ENCODE data around the gene SLC39A10.
"Not testable (repeated sequence)": the region's sequence is repeated elsewhere in the genome, so short reads cannot be mapped to it uniquely, and the experiment has no call there.

The SLC39A10 gene

DNA sequence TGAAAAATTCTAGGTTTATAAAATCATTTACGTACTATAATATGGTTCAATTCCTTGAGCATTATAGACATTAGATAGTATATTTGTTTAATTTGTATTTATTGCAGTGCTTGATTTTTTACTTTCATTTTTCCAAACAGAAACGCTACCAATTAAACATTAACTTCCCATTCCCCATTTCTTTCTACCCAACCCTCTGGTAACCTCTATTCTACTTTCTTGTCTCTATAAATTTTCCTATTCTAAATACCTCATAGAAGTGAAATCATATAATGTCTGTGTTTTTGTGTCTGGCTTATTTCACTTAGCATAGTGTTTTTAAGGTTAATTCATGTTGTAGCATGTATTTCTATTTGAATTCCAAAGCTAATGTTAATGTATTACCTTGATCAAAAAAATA is 11.6 kb upstream of the SLC39A10 start:
- DNase-seq, result no peak

DNA sequence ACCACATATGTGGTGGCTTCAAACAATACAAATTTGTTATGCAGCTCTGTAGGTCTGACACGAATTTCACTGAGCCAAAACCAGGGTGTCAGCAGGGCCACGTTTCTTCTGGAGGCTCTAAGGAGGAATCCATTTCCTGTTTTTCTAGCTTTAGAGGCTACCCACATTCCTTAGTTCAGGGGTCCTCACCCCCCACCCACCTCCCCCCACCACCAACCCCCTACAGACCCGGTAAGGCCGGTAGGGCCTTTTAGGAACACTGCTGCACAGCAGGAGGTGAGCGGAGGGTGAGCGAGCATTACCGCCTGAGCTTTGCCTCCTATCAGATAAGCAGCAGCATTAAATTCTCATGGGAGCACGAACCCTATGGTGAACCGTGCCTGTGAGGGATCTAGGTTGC is 10.6 kb upstream of the SLC39A10 start:
- DNase-seq, result no peak

DNA sequence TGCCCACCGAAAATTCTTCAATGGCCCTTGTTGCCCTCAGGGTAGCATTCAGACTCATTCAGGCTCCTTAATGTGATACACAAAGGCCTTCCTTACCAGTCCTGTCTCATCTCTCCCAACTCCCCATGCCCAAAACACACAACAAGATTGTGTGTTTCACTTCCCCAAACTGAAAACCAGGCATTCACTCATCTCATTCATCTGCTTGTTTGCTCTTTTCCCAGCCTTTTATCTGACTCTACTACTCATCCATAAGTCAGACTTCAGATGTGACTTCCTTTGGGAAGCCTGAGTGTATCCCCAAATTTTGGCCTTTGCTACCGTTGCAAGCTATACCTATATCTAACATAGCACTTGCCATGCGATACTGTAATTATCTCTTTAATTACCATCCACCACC is 9.7 kb upstream of the SLC39A10 start:
- DNase-seq, result no peak

DNA sequence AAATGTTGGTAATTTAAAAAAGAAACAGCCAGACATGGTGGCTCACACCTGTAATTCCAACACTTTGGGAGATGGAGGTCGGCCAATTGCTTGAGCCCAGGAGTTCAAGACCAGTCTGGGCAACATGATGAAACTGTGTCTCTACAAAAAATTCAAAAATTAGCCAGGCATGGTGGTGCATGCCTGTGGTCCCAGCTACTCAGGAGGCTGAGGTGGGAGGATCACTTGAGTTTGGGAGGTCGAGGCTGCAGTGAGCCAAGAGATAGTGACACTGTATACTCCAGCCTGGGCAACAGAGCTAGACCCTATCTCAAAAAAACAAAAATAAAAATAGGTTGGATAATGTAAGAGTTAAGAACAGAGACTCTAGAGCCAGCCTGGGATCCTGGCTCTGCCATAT is 8.7 kb upstream of the SLC39A10 start:
- not testable (repeated sequence) for DNase-seq

DNA sequence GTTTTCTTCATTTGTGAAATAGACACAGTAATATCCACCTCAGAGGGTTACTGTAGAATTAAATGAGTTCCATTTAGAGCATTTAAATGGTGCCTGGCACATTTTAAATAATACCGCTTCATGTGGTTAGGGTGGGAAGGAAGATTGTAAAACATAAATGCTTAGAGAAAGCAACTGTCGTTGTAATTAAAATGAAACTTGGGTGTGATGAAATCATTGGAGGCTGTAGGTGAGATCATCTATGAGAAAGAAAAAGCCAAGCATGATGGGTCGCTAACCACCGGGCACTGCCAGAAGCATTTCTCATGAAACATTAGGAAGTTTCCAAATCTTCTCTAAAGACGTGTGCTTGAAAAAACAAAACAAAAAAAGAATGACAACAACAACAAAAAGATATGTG is 8.2 kb upstream of the SLC39A10 start:
- no peak for DNase-seq

DNA sequence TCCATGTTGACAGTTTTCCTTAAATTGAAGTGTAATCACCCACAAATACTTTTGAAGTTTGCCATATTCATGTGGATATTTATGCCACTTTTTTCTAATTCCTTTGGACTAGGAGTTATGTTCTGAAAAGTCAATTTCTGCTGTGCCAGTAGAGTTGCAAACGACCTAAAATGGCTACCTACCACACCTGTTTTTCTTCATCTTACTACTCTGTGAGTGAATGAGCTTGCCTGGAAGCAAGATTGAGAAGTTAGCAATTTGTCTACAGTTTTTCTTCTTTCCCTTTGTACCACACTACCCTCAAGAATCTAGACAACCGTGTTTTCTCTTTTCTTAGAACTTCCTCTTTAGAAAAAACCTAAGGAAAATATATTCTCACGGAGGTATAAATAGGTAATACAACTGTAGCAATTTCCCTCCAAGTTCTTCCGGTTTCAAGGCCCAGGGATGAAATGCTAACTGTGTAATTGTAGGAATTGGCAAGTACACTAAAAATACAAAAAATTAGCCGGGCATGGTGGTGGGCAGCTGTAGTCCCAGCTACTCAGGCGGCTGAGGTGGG is 7.3 kb upstream of the SLC39A10 start:
- no peak for DNase-seq

DNA sequence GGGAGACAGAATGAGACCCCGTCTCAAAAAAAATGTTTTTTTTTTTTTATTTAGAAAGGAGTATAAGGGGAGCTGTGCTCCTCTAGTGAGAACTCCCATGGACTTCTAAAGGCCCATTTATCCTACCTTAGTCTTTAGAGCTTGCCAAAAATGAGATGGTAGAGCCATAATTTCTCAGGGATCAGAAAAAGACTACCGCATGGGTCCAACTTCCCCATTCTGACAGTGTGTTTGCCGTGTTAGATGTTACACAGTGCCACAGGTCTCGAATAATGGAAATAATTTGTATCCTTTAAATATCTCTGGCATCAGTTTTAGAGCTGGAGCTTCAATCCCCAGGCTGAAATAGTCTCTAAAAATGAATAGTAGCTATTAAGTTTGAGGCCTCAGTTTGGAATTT is 6.0 kb upstream of the SLC39A10 start:
- no peak for DNase-seq

DNA sequence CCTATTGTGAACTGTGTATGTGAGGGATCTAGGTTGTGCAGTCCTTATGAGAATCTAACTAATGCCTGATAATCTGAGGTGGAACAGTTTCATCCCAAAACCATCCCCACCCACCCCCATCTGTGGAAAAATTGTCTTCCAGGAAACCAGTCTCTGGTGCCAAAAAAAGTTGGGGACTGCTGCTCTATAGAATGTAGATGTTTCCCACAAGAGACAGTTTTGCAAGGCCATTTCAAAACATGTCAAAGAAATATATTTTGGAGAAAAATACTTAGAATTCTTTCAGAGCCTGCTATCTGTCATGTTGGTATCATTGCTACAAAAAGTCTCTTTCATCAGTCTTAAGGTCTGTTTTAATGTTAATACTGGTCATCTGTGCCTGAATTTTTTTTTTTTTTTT is 4.1 kb upstream of the SLC39A10 start:
- DNase-seq, result no peak

DNA sequence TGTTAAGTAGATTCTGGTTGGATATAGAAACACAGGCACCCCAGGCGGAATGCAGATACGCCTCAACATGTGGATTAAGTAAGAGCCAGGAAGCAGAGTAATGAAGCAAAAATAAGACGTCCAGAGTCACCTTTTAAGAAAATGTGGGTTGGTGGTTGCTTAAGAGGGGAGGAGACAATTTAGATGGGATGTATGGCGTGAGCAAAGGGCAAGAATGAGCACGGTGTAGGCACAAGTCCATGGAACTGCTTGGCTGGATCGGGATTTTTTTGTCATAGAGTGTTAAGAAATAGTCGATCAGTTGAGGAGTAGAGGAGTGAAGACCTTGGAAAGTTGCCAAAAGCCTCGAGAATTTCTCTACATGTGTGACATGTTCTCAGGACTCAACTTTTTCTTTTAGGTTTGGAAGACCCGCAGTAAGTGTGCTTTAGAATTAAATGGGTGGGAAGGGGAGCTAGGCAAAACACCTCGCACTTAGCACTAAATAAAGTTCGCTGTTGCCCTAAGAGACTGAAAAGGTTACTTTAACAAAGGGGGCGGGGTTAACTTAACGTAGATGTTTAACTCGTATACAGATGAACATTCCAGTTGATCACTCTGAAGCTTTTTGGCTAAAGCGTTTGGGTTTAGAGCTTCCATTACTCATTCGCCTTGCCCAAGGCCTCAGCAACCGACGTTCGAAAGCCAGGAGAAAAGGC is 716 bp upstream of the SLC39A10 start:
- DNase-seq, result no peak

DNA sequence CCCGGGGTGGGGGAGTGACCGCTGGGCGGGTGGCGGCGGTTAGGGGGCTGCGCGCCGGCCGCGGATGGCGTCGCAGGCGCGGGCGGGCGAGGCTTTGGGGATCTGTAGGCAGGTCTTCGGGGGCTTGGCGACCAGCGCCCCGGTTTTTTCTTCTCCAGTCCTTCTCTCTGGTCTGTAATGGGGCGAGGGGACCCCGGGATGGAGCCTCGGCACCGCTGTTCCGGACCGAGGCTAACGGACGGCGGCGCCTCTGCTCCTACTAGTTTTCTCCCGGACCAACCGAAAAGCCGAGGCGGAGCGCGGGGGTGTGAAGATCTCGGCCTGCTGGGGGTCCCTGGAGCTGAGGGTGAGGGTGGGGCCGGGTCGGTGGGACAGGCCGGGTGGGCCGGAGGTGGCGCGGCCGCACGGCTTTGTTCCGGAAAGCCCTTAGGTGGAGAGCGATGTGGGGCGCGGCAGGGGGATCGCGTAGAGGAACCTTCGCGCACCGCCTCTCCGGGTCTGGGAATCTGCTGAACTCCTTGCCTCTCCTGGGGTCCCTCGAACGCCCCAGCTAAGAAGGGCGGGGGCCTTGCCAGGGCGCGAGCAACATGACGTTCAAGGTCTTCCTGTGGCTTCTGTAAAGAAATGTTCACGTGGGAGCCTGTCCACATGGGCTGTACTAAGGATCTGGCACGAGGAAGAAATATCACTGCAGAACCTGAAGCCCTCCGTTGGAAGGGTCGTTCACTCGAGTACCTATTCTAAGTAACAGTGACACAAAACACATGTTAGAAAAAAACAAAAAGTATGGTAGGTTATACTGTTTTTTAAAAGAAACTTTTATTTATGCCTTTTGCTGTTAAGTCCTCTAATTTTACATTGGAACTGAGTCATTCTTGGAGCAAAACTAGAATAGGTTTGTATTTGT is 861 bp downstream of the SLC39A10 start:
- peak; percentile 68 for DNase-seq

DNA sequence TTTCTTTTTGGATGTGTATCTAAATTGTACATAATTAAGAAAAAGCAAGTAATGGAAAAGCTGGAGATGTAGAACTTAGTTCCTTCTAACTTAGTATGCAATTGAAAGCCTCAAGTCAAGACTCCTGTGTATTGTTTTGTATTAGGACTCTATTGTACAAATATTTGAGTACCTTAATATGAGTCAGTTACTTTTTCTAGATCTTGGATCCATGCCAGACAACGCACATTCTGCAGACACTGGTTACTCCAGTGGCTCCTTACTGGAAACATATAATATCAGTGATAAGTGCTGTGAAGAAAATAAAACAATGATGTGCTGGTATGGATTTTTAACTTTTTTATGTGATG is 1.5 kb downstream of the SLC39A10 start:
- DNase-seq, result peak; percentile 36

DNA sequence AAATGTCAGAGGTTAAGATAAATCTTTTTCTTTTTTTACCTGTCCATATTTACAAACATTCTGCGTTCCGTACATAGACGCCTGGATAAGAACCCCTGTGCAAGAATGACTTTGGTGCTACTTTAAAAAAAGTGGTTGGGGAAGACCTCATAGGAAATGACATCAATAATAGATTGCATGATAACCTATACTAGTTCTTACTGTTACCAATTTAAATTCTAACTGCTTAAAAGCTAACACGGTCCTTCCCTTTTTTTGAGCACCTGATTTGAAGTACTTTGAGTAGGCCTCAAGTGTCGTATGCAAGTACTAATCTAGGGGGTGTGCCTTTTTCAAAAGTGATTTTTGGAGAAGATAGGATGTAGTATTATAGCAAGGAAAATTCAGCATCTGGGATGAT is 2.1 kb downstream of the SLC39A10 start:
- DNase-seq, result no peak

DNA sequence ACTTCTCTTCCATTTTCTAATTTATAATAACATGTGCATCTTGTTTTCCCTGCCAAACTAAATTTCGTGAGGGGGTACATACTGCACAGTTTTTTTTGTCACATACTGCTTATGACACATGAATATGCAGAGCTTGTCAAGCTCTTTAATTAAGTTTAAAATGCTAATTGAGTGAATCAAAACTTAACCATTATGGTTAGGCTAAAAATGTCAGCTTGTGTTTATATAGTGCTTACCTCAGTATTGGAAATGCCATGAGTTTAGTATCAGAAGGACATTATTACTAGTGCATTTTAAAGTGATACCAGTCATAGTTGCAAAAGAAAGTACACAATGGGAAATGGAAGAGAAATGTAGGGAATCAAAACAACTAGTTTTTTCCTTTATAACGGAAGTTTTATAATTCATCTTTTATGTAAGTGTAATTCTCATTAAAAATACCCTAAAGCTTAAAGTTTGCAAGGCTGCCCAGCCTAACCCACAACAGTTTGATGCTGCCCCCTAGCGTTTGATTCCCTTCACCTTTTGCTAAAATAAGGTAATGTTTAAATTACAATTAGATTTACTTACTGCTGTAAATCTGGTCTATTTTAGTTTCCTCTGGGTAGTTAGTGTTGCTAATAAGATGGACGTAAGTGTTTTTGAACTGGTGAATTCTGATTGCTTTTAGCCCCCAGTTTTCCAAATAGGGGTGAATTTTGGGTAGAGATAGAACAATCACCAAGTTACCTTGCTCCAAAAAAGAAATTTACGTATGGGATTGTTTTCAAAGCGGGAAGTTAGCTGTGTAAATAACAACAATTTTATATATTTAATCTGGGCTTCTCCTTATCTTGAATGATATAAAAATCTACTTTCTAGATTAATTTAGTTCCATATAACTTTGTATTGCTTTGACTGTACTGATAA is 3.2 kb downstream of the SLC39A10 start:
- peak; percentile 90 for DNase-seq

DNA sequence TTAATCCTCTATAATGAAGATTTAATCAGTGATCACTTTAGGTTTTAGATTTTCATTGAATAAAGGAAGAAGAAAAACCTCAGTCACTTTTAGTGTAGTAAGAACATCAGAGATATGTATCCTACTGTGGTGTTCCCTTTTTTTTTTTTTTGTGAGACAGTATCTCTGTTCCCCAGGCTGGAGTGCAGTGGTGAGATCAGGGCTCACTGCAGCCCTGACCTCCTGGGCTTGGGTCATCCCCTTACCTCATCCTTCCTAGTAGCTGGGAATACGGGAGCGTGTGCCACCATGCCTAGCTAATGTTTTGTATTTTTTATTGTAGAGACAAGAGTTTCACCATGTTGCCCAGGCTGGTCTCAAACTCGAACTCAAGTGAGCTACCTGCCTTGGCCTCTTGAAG is 5.1 kb downstream of the SLC39A10 start:
- no peak for DNase-seq

DNA sequence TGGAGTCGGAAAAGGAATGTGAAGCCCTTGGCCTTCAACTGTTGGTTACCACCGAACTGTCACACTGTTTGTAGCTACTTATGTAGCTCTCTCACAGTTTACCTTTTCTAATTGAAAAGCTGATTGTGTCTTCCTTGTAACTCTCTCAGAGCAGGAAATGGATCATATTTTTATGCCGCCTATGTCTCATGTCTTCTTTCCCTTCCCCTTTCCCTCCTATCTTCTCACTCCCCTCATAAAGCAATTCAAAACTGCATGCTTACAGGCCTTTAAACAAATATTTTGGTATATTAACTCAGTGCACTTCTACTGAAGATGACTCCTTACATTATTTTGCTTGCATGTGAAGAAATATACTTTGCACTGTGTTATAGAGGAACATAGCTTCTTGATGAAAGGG is 6.0 kb downstream of the SLC39A10 start:
- DNase-seq, result no peak

DNA sequence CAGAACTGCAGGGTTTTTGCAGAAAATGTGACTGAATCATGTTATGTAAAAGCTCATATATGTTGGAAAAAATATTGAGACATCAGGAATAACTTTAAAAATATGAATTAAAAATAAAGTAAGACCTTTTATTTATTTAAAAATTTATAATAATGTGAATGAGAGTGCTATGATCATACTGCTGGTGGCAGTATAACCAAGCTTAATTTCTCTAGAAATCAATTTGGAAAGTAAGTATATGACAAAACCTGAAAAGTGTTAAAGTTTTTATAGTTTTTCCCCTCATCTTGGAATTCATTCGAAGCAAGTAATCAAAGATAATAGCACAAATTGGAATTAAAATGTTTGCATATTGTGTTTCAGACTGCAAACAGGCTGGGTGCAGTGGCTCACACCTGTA is 7.5 kb downstream of the SLC39A10 start:
- DNase-seq, result no peak

DNA sequence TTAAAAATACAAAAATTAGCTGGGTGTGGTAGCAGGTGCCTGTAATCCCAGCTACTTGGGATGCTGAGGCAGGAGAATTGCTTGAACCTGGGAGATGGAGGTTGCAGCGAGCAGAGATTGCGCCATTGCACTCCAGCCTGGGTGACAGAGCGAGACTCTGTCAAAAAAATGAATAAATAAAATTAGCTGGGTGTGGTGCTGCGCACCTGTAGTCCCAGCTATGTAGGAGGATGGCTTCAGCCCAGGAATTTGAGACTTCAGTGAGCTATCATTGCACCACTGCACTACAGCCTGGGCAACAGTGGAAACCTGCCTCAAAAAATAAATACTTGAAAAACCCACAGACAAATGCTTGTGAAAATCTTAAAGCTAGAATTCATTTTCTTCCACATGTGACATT is 8.1 kb downstream of the SLC39A10 start:
- not testable (repeated sequence) for DNase-seq

DNA sequence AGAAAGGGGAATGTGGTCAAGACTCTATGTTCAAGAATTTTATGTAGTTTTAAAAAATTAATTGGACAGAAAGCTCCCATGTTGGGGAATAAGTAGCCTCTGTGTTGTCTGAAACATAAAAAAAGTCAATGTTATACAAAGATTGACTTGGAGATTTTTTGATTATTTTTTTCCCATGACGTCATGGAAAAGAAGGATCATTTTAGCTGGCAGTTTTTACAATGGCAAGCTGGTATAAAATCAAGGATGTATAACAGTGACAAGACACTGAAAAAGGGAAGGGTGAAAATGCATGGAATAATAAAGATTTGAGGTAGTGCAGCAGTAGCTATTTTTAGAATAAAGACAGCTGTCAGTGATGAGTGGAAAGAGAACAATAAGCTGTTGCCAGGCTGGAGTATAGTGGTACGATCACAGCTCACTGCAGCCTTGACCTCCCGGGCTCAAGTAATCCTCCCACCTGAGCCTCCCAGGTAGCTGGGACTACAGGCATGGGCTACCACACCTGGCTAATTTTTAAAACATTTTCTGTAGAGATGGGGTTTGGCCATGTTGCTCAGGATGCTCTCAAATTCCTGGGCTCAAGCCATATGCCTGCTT is 9.2 kb downstream of the SLC39A10 start:
- DNase-seq, result no peak

DNA sequence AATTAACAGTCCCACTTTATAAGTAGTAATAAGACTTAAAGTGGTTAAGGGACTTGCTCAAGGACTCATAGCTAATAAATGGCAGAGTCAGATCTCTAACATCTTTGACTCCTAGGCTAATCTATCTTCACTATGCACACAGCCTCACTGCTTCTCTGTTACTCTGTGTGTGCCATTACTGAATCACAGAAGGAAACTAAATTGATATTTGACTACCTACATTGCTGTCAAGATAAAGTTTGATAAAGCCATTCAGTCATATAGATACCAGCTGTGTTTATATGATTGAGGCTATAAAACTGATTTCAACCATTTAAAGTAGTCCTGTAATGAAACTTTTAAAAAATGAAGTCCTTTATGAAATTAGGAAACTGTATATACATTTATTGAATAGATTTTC is 10.9 kb downstream of the SLC39A10 start:
- DNase-seq, result no peak

DNA sequence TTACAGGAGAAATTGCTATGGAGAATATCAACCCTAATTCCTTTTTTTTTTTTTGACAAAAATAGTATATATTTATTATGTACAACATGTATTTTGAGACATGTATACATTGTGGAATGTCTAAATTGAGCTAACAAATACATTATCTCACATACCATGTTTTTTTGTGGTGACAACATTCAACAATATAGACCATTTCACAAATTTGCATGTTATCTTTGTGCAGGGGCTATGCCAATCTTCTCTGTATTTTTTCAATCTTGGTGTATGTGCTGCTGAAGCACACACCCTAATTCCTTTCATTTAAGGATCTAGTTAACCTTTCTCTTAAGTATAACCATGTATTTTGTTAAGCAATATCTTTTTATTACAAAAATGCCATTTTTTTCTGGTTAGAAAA is 13.2 kb downstream of the SLC39A10 start:
- DNase-seq, result no peak

DNA sequence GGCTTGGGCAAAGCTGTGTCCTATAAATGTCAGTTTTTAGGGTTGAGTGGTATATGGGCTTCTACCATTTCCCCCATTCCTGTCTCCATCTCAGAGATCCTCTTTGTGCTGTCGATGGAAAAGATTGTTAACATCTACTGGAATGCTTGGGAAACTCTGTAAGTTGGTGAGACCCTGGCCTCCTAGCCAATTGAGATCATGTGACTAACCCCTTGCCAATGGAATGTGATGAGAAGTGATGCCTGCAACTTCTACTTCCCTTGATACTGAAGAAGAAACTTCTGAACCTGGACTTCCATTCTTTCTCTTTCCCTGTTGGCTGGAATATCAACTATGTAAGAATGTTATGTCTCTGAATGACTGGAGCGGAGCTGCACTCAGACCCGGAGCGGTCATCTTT is 14.5 kb downstream of the SLC39A10 start:
- no peak for DNase-seq

DNA sequence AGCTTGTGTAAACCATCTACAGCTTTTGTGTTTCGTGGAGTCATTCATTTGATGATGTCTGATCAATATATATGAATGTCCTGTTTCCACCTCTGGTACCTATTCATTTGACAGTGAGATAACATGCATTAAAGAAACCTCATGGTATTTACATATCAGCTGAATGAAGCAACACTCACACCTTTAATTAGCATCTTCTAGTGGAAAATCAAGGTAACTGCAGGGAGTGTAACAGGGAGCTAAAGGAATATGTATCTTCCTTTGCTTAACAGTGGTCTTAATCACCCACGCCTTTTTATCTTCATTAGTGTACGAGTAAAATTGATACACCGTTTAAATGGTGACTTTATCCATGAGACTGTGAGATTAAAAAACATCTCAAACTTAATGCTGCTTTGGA is 15.6 kb downstream of the SLC39A10 start:
- no peak for DNase-seq
